Adrenal gland (tissue), 5 donors: ENCODE measurements around the gene DNAJB2.

ENCODE experiments used
- CTCF ChIP-seq, 6 experiments: fragments of 450-650 bp in 4 of 6; fragments of 200-600 bp in 2 of 6; sonication (generic) in 1 of 6; IDR thresholded peaks; 1 replicate in 5 of 6; 2 replicates in 1 of 6; pipeline versions ENCODE4 v1.5.1 to v1.8.0; 2016 to 2021; ENCODE audit warnings: antibody characterized with exemption in 6 of 6, mild to moderate bottlenecking in 2 of 6, moderate library complexity in 1 of 6
- POLR2A ChIP-seq, 2 donors: fragments of 450-650 bp; IDR thresholded peaks; one replicate each; pipeline ENCODE4 v1.6.1; 2017; ENCODE audit warnings: antibody characterized with exemption in 2 of 2, mild to moderate bottlenecking in 2 of 2, moderate library complexity in 1 of 2
- donor health status: DM: no; HTN: no; CAD: no.

GRCh38 chr2:219335373-219335786 lies 56.2 kb downstream of the DNAJB2 start:
- no peak for TF ChIP-seq CTCF (IDR thresholded peaks at IDR 0.05)
- TF ChIP-seq POLR2A (IDR thresholded peaks at IDR 0.05): no peak
